GM12864 (cell line): Measurements from ENCODE around the gene TOR4A.

ENCODE experiments used
- DNase-seq: peaks from one replicate; pipeline ENCODE4 v3.0.0-alpha.2; 2011; ENCODE audit warnings: low read depth
- H3K4me3 ChIP-seq: 2 replicates; pipeline ENCODE4 v1.5.1; 2011; ENCODE audit warnings: mild to moderate bottlenecking, low read depth, low read length, control low read depth
- TF ChIP-seq, protein P1 (sequence below): IDR thresholded peaks from 2 replicates; pipeline ENCODE4 v1.5.1; 2011; ENCODE audit warnings: low read depth, mild to moderate bottlenecking, moderate library complexity, low read length, control low read depth, inconsistent platforms; ENCODE audit errors: missing control alignments

The TOR4A gene

DNA sequence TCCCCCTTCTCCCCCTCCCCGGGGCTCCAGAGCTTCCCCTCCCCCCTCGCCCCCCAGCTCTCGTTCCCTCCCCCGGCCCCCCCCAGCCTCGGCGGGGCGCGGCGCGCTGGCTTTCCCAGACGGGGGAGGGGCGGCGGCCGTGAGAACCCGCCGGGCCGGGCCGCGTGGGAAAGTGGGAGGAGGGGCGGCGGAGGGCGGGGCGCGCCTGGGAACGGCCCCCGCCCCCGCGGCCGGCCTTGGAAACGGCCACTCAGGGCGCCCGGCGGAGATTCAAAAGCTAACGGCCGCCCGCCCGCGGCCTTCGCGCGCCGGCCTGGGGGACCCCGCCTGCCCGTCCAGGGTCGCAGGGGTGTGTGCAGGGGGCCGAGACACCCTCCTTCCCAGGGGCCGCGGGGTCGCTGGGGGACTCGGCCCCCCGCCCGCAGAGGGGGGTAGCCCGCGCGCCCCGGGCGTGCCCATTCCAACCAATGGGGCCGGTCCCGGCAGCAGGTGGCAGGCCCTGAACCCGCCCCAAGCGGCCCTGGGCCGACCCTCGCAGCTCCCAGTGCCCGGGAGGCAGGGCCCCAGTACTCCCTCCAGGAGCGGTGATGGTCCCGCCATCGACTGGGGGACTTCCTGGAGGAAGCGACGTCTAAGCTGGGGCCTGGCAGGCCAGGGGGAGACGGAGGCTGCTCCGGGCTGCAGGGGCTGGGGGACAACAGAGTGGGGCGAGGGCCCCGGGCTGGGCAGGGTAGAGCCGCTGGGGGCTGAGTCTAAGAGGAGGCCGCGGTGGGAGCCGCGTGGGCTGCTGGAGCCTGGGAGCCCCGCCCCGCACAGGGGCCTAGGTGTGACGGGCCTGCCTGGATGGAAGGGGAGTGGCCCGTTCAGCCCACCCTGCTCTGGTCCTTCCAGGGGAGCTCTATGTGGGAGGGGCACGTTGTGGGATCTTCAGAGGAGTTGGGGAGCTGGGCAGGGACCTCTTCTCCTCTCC, 38.8 kb downstream of the TOR4A start:
- TF ChIP-seq, protein P1, sequence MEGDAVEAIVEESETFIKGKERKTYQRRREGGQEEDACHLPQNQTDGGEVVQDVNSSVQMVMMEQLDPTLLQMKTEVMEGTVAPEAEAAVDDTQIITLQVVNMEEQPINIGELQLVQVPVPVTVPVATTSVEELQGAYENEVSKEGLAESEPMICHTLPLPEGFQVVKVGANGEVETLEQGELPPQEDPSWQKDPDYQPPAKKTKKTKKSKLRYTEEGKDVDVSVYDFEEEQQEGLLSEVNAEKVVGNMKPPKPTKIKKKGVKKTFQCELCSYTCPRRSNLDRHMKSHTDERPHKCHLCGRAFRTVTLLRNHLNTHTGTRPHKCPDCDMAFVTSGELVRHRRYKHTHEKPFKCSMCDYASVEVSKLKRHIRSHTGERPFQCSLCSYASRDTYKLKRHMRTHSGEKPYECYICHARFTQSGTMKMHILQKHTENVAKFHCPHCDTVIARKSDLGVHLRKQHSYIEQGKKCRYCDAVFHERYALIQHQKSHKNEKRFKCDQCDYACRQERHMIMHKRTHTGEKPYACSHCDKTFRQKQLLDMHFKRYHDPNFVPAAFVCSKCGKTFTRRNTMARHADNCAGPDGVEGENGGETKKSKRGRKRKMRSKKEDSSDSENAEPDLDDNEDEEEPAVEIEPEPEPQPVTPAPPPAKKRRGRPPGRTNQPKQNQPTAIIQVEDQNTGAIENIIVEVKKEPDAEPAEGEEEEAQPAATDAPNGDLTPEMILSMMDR = no peak
- H3K4me3 ChIP-seq = peak overlapping the region; percentile 50
- DNase-seq = no peak

DNA sequence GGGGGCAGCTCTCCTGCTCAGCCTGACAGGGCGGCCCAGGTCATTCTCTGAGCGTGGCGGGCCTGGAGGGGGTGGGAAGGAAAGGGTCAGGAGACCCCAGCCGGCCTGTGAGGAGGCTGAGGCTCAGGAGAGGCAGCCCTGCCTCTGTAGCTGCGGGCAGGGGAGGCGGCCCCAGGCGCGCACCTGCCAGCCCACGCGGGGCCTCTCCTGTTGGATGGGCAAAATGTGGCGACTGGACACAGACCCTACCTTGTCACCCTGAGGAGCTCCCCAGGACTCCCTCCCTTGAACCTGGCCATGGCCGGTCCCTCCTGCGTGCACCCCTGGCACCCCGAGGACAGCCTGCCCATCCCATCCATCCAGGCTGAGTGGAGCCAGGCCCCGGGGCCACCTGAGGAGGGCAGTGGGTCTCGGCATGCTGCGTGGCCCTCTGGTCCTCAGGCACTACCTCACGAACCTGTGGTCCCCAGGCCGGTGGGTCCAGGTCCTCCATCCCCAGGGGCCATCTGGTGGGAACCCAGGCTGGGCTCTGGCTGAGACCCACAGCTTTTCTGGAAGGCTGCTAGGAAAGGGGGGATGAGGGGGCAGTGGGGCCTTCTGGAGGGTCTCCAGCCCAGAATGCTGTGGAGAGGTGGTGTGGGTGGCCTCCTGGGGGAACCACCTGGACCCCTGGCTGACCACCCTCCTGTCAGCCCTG, 39.6 kb downstream of the TOR4A start:
- TF ChIP-seq, protein P1 = no peak
- no peak for DNase-seq
- no peak overlapping the region for H3K4me3 ChIP-seq

DNA sequence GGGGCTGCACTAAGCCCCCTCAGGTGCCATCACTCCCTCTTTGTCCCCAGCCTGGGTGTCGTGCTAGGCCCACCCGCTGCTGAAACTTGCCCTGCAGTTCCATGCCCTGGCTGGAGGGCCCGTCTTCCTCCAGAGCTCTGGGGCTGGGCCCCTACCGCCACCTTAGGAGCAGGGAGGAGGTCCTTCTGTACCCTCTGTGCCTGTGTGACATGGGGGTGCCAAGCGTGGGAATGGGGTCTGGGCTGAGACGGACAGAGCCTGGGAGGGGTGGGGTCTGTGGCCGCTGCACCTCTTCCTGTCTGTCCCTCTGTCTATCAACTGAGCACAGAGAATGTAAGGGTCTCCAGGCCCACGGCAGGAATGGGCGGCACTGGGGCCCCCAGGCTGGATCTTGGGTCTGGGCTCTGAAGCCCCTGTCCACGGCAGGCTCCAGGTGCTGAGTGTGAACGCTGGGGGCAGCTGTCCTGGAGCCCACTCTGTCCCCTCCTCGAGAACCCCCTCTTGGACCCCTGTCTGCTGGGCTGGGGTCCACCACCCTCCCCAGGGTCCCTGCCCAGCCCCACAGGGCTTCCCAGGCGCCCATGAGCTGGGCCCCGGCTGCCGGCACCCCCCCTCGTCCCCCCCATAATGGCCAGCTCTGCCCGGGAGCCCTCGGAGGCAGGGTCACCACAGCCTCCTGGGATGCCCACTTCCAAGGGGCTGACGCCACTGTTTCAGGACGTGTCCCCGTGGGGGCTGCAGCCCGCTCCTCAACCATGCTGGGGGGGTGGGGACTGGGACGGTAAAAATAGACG, 40.4 kb downstream of the TOR4A start:
- TF ChIP-seq, protein P1 = no peak
- no peak overlapping the region for H3K4me3 ChIP-seq
- no peak for DNase-seq

DNA sequence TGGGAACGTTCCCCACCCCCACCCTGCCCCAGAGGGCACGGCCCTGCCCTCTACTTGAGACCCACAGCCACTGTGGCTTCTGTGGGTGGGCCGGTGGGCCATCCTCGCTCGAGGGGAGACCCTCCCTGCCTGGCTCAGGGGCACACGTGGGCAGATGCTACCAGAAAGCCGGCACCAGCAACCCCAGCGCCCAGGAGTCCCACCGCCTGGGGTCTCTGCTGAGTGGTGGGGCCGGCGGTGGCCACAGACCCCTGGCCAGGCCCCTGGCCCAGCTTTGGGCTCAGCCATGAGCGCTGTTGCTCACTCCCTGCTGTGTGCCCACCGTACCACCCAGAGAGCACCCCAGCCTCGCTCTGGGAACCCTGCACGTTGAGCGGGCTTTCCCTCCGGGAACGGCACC, 41.1 kb downstream of the TOR4A start:
- no peak for DNase-seq
- TF ChIP-seq, protein P1 = no peak
- H3K4me3 ChIP-seq = no peak overlapping the region

DNA sequence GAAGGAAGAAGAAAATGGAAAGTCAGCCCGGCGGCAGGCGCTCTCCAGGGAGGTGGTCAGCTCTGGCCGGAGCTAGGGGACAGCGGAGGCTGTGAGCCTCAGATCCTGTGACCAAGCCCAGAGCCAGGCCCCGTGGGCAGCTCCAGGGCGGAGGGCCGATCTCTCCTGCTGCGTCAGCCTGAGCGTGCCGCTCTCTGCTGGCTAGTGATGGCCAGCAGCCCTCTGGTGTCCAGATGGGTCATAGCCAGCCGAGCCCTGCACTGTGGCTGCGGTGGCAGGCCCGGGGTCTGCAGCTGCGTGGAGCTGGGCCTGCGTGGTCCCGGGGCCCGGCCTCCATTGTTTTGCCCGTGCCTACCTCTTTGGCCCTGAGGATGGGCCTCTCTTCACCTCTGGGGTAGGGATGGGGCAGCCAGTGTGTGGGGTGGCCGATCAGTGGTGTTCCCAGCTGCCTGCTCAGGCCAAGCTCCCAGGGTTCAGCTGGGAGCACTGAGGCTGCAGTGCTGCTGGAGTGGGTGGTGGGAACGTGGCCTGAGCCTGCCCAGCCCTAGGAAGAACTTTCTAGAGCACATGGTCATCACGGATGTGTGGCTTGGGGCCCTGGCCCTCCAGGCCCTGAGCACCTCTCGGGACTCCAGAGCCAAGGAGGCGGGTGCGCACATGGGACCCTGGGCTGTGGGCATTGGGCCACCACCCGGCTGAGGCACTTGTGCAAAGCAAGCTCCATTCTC, 41.6 kb downstream of the TOR4A start:
- TF ChIP-seq, protein P1 = no peak
- no peak for DNase-seq
- no peak overlapping the region for H3K4me3 ChIP-seq

DNA sequence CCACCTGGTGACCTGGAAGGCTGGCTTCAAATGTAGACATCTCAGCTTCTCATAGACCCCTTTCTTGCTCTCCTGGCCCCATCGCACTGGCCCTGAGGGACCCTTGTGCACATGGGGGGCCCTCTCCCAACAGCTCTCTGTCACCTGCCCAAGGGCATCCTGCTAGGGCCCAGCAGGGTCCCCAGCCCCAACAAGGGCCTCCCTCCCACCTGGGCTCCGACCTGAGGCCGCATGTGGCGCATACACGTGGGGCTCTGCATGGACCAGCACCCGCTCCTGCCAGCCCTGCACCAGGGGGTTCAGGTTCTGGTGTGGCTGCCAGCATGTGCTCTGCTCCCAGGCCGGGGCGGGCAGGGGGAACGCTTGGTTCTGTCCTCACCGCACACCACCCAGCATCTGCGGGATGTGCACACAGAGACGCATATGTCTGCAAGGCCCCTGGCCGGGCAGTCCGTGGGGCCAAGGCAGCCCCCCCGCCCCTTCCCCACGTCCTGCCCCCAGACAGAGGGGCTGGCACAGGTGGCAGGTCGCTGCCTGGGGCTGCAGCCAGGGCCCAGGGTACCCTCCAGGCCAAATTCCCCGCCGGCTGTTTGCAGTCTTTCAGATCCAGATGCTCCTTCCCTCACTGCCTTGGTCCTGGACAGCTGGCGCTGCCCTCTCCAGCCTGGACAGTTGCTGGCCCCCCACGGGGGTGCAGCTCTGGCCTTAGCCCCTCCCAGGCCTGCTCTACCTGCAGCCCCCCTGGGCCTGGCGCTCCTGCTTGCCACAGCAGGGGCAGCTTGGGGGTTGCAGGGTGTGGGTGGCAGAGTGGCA, 42.4 kb downstream of the TOR4A start:
- no peak overlapping the region for H3K4me3 ChIP-seq
- TF ChIP-seq, protein P1 = no peak
- no peak for DNase-seq
